ENCODE results near the gene HDAC4.

DNA sequence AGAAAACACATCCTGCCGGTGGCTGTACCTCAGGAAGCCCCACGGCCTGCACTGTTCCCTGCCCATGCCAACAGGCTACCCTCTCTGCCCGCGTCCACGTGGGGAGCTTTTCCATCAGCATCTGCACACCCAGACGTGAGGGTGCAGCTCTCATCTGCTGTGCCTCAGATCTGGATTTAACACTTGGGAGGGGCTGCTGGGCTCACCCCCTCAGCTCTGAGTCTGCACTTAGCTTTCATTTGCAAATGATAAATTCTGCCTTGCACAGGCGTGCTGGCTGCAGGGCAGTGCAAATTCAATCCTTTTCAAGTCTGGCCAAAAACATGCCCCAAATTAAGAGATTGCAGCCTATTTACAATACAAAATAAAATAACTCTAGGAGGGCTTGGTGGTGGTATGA is 307.3 kb downstream of the HDAC4 start:
- TF ChIP-seq, protein P1, sequence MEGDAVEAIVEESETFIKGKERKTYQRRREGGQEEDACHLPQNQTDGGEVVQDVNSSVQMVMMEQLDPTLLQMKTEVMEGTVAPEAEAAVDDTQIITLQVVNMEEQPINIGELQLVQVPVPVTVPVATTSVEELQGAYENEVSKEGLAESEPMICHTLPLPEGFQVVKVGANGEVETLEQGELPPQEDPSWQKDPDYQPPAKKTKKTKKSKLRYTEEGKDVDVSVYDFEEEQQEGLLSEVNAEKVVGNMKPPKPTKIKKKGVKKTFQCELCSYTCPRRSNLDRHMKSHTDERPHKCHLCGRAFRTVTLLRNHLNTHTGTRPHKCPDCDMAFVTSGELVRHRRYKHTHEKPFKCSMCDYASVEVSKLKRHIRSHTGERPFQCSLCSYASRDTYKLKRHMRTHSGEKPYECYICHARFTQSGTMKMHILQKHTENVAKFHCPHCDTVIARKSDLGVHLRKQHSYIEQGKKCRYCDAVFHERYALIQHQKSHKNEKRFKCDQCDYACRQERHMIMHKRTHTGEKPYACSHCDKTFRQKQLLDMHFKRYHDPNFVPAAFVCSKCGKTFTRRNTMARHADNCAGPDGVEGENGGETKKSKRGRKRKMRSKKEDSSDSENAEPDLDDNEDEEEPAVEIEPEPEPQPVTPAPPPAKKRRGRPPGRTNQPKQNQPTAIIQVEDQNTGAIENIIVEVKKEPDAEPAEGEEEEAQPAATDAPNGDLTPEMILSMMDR (IDR thresholded peaks at IDR 0.05): no peak
- no peak for TF ChIP-seq EZH2 (IDR thresholded peaks at IDR 0.05; ENCODE audit: borderline replicate concordance, insufficient read depth, low read depth, low read length, poor library complexity, severe bottlenecking)
